GM12801 (cell line): Measurements from ENCODE around the gene DUS3L.

Source experiments
- TF ChIP-seq, protein P1 (sequence below): IDR thresholded peaks from one replicate; pipeline ENCODE4 v1.5.1; 2011; ENCODE audit warnings: control low read depth; ENCODE audit not compliant: insufficient read length; ENCODE audit errors: extremely low read depth

The DUS3L gene

DNA sequence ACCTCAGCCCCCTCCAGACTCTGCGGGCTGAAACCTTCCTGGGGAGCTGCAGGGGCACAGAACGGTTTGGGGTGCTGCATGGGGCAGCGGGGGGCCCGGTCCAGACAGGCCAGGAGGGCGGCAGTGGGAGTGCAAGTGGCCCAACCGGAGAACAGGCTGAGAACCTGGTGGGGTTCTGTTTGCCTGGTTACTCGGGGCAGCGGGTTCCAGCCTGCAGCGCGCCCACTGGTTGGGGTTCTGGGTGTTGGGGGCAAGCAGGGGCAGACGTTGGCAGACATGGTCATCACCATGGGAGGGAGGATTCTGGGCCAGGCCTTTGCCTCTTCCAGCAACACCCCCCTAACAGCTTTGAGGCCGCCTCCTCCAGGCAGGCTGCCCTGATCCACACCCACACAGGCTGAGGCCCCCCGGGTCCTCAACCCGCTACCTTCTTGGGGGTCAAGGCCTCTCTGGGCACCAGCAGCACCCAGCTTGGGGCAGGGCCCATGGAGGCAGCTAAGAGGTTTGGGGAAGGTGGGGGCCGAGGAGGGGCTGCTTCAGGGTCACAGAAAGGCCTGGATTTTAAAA is 6.3 kb downstream of the DUS3L start, which contains the start of gene PRR22:
TSS of gene PRR22 (minus strand) at position 166 of the 567 bp plus-strand sequence. CDS start at position 80, 86 bp downstream.
- TF ChIP-seq, protein P1, sequence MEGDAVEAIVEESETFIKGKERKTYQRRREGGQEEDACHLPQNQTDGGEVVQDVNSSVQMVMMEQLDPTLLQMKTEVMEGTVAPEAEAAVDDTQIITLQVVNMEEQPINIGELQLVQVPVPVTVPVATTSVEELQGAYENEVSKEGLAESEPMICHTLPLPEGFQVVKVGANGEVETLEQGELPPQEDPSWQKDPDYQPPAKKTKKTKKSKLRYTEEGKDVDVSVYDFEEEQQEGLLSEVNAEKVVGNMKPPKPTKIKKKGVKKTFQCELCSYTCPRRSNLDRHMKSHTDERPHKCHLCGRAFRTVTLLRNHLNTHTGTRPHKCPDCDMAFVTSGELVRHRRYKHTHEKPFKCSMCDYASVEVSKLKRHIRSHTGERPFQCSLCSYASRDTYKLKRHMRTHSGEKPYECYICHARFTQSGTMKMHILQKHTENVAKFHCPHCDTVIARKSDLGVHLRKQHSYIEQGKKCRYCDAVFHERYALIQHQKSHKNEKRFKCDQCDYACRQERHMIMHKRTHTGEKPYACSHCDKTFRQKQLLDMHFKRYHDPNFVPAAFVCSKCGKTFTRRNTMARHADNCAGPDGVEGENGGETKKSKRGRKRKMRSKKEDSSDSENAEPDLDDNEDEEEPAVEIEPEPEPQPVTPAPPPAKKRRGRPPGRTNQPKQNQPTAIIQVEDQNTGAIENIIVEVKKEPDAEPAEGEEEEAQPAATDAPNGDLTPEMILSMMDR, result no peak

GRCh38 chr19:5782945-5783919 is 7.7 kb downstream of the DUS3L start:
- TF ChIP-seq, protein P1, result no peak

- TF ChIP-seq, protein P1, result no peak
These were observed 8.6 kb downstream of the DUS3L start for GRCh38 chr19:5782322-5782721.

GRCh38 chr19:5778402-5778801 is 12.6 kb downstream of the DUS3L start:
- TF ChIP-seq, protein P1, result no peak

- TF ChIP-seq, protein P1, result no peak
These were observed 15.2 kb downstream of the DUS3L start for GRCh38 chr19:5775668-5776309.

GRCh38 chr19:5774921-5775320 is 16.0 kb downstream of the DUS3L start:
- TF ChIP-seq, protein P1, result no peak

GRCh38 chr19:5773276-5773675 is 17.7 kb downstream of the DUS3L start:
- TF ChIP-seq, protein P1, result no peak
